ENCODE results near the gene MMP25.
"Not testable (repeated sequence)": the region's sequence is repeated elsewhere in the genome, so short reads cannot be mapped to it uniquely, and the experiment has no call there.

DNA sequence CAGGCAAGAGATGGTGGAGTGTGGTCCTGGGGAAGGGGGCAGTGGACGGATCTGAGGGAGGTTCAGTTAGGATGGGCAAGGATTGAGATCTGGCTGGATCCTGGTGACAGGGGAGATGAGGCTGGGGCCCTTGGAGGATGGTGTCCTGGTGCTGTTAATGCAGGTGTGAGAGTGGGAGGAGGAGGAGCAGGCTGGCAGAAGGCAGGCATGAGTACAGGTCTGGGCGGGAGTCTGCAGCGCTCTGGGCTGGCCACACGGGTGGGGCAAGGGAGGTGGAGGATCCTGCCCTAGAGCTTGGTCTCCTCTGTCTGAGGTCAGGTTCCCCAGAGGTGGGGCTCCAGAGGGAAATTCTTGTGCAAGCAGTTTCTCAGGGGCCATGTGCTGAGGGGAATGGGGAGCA lies 25.8 kb downstream of the MMP25 start:
- TF ChIP-seq CTCF (IDR thresholded peaks at IDR 0.05; ENCODE audit: insufficient read depth, low read length, poor library complexity, severe bottlenecking); EZH2phosphoT487 (conservative IDR thresholded peaks at IDR 0.05; ENCODE audit: low read length): not testable (repeated sequence)
